Amygdala (tissue), 56 donors: ENCODE measurements around the gene CLDN19.
"Not testable (repeated sequence)": the region's sequence is repeated elsewhere in the genome, so short reads cannot be mapped to it uniquely, and the experiment has no call there.

Source experiments
- DNase-seq, 56 donors: peaks; one replicate each; lab custom pipeline; 2025; lab: John Stamatoyannopoulos, UW

CLDN19 gene

DNA sequence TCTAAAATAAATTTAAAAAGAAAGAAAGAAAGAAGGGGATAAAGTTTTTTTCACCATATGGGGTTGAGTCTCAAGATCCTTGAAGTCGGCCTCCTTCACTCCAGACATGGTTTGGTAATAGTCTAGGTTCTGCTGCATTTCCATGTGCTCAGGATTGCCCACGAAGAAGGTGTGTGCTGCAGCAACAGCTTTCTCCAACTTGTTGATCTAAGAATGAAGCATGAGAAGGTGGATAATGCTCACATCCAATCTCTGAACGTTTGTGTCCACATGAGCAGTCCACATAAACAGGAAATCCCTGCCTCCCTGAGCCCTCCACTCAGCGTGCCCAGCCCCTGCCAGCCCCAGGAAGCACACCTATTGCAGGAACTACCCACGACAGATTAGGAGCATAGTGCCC is 22.2 kb upstream of the CLDN19 start:
- no peak for DNase-seq

- no peak for DNase-seq
Observed at GRCh38 chr1:42761567-42761966, 21.5 kb upstream of the CLDN19 start.

DNA sequence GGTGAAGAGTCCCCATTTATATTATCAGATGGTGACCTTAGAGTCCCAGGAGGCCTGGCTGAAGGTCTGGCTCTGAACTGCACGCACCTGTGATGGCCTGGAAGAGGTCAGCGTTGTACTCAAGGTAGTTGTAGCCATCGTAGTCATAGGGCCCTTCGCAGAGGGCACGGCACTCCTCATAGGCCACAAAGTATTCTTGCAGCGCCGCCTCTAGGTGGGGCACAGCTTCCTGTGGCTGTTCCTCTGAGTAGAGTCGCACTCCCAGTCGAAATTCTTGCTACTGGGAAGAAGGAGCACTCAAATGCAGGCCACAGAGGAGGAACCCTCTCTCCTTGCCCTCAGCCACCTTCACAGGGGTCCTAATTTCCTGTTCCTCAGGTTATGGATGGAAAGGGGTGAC is 19.1 kb upstream of the CLDN19 start:
- no peak for DNase-seq

DNA sequence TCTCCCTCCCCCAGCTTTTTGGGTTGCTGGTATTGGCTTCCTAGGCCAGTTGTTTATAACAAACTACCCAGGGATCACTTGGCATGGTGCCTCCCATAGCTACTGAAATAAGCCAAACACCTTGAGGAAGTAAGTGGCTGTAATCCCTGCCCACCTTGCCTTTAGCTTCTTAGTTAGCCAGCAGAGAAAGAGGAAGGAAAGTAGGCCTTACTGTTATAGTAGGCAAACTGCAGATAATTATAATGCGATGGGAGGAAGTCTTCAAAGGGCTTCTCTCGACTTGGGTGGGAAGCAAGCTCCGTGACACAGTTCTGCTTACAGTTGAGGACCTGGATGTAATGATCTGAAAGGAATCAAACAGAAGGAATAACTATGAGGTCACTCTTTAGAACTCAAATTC is 18.6 kb upstream of the CLDN19 start:
- DNase-seq = no peak

DNA sequence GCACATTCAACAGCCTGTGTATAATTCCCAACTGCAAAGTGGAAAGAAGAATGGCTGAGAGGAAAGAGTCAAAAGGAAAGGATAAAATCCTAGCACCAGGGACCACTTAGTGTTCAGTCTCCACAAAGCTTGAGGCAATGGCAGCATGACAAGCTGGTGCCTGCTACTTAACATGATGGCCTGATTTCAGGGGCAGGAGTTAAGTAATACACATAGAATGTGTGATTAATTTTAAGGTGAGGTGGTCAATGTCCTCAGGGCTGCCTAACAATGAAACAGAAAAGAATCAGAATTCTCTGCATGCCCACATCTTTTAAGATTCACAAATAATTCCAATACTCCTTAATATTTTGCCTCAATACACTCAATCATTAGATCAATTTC is 17.8 kb upstream of the CLDN19 start:
- no peak for DNase-seq

DNA sequence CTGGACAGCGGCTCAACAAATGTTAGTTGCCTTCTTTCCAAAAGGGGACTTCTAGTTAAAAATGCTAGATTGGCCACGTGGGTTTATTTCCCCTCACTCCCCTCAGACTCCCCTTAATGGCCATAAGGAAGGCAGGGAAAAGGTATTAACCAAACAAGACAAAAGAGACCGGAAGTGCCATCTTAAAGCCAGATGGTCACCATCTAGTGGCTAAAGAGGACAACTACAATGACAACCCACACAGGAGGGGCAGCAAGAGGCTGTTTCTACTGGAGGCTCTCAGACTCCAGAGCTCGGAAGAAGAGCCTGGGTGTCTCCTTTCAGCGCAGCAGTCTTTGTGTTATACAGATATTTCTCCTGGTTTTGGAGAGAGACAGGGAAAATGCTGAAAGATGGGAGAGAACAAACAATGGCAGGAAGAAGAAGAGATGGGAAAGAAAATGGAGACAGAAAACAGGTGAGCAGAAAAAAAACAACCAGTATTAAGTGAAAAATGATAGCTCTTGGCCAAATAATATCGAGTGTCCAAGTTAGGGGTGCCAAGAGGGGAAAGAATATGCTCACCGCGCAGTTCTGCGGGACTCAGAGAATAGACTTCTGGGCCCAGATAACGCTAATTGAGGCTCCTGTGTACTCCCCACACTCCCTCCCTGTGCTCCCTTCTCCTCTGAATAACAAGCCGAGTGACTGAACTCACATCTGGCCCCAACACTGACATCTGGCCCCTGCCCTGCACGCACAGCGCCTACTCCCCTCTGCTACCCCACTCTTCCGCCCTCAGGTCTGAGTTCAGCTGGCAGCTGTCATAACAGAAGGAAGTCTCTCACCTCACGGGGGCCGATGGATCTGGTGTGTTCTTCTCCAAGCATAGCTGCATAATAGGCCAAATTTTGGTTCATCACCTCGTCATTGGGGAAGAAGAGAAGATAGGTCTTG is 17.2 kb upstream of the CLDN19 start:
- DNase-seq = no peak

DNA sequence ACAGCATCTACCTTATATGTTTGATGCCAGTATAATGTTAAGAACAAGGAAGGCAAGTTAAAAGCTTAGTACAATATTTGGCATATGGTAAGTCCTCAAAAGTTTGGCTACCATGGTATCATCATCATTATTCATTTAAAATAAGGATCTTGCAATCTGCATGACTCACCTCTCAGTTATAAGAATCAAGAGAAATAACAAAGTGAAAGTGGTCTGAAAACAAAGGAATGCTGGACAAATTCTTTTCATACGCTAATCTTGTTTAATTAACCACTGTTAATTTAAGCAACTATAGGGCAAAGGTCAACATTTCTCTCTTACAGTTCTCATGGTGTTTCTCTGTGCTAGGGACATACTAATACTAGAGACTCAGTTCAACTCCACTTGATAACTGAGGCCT is 13.0 kb upstream of the CLDN19 start:
- no peak for DNase-seq

DNA sequence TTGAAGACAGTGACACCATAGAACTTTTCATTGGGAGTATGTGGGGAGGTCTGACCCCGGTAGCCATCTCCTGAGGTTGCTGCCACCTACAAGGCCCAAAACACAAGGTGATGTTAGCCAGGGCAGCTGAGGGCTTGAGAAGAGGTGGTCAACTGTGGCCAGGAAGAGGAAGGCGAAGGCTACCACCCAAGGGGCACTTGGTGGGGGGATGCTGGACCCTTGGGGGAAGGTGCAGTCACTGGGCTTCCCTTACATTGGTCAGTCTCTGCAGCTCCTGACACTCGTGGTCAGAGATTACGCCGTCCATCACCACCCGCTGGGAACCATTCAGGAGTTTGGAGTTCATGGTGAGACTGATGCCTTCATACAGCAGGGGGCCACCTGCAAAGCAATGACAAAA is 12.2 kb upstream of the CLDN19 start:
- no peak for DNase-seq

- not testable (repeated sequence) for DNase-seq
Observed at GRCh38 chr1:42751511-42752070, 11.6 kb upstream of the CLDN19 start.

DNA sequence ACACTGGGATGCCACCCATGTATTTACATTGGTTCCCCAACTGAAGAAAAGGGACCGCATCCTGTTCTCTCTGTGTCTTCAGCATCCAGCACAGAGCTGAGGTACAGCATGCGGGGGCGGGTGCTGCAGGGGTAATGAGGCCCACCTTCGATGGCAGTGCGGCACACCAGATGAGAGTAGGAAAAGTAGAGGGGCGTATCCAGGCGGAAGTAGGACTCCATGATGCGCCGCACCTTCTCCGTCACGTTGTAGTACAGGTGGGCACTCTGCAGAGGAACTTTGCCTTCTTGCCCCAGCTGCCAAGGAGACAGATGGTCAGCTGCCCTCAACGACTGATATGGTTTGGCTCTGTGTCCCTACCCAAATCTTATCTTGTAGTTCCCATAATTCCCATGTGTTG is 10.0 kb upstream of the CLDN19 start:
- no peak for DNase-seq

- DNase-seq = no peak
Observed at GRCh38 chr1:42748461-42749410, 8.7 kb upstream of the CLDN19 start.

DNA sequence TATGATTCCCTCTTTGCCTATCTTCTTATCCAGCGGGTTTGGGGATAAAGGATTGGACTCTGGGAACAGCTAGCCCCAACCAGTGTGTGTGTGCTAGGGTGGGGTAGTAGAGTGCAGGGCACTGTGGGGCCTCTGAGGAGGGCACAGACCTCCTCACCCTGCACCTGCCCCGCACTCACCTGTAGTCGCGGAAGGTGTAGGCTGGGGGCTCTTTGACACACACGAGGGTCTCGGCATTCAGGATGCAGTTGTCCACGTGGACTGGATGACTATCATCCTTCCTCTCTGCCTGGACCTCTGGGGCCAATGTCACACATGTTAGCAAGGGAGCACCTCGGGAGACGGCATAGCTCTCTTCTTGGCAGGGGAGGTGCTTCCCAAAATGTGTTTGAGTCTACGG is 8.0 kb upstream of the CLDN19 start:
- no peak for DNase-seq

GRCh38 chr1:42747125-42747524 is 7.1 kb upstream of the CLDN19 start:
- DNase-seq = peak in 18 of 56 donors; percentile 8 to 68 (median 27)

GRCh38 chr1:42746436-42747105 is 6.5 kb upstream of the CLDN19 start:
- DNase-seq = no peak

DNA sequence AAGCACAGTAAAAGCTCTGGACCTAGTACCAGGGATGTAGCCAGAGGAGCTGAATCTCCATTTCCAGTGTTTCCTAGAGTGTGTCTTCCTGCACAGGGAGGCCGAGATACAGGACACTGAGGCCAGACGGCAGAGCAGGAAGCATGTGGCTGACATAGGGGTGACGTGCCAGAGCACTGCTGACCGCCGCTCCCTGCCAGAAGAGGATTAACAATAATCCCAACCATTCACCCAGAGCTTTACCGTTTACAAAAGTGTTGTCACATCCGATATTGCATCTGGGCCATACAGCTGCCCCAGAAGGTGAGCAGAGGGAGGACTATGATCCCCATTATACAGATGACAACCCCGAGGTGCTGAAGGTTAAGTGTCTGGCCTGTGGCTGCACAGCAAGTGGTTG is 5.8 kb upstream of the CLDN19 start:
- no peak for DNase-seq

DNA sequence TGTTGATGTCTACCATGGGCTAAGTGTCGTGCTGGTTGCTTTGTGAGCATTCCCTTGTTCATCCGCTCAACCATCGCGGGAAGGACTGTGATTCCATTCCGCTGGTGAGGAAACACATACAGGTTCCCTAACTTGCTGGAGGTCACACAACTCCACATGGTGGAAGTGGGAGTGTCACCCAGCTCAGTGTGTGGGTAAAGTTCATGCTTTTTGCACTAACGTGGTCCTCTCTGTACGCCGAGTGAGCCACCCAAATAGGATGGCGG is 4.0 kb upstream of the CLDN19 start:
- DNase-seq = no peak

GRCh38 chr1:42743317-42744147 is 3.5 kb upstream of the CLDN19 start:
- DNase-seq = no peak

DNA sequence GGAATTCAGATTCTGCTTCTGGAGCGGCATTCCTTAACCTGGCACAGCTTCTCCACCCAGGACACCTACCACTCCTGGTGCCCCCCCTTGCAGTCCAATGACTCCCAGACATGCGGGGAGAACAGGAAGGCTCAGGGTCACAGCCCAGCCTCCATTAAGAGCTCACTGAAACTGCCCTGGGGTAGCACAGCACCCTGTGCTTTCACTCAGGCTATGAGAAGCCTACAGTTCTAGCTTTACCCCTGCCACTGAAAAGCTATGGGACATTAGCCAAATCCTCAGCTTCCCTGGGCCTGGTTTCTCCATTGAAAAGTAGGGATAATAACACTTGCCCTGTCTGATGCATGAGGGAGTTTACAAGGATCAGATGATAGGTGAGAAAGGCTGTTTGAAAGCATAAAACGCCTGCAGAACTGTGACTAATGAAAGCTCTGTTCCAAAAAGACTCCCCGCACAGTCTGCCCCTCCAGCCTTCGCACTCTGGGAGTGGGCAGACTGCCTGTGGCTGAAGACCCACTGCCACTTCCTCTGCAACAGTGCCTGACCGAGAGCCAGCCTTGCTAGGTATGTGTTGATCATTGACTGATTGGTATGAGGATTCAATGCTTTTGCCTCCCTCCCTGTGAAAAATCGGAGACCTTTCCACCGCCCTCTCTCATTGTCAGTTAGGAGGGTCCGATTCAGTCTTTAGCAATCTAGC is 2.7 kb upstream of the CLDN19 start:
- no peak for DNase-seq

DNA sequence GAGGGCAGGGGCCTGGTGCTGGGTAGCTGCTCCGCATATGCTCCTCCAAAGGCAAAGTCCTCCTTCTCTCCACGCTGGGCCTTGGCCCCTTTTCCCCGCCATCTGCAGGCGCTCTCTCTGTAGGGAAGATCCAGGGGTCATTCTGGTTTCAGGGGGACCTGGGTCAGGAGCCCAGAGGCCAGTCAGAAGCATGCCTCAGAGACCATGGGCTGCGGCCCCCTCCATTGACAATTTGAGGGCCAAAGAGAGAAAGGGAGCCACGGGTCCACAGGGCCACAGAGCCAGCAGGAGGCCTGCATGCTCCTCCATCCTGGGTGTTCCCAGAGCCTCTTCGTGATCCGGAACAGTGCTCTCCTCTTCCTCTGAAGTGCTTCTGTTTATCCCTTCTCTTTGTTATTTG is 2.1 kb upstream of the CLDN19 start:
- DNase-seq = no peak
